ENCODE data around the gene ZNF407. TPM values are rescaled to one million over a fixed set of nuclear protein-coding genes. Genes with fewer than 3 reads are reported as not detected.

Gene ZNF407
- polyA plus RNA-seq, 1 donor, result 7.1 TPM

DNA sequence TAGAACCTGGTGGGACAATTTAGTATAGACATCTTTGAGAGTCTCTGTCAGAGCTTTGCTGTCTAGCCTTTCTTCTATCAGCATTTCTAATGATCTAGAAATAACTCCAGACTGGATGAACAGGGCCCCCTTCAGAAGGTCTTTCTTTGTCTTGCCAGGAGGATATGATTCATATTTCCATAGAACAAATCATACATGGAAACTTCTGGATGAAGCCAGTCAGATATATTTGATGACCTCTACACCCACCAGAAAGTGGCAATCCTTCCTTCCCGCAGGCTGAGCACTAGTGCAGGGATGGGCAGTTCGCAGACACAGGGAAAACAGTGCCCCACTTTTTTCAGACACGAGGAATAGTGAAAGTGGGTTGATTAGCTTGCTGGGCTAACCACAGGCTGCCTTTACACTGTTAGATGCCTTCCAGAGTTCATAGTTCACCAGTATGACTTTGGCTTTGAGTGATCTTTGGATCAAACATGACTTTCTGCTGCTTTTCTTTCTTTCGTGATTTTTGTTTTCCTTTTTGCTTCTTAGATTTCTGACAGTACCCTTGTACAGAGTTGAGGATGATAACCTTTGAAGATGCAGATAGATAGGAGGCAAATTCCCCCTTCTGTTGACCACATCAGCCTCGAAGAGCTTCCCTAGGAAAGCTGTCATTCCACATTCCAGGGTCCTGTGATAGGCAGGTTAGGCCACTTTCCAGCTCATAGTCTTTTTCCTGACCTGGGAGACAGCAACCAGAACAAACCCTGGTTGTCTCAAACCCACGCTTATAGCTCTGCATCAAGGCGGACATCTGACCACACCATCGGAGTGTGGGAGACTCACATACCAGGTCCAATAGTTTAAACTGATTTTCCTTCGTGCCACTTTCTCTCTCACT lies 237.0 kb downstream of the ZNF407 start:
- no peak for DNase-seq

DNA sequence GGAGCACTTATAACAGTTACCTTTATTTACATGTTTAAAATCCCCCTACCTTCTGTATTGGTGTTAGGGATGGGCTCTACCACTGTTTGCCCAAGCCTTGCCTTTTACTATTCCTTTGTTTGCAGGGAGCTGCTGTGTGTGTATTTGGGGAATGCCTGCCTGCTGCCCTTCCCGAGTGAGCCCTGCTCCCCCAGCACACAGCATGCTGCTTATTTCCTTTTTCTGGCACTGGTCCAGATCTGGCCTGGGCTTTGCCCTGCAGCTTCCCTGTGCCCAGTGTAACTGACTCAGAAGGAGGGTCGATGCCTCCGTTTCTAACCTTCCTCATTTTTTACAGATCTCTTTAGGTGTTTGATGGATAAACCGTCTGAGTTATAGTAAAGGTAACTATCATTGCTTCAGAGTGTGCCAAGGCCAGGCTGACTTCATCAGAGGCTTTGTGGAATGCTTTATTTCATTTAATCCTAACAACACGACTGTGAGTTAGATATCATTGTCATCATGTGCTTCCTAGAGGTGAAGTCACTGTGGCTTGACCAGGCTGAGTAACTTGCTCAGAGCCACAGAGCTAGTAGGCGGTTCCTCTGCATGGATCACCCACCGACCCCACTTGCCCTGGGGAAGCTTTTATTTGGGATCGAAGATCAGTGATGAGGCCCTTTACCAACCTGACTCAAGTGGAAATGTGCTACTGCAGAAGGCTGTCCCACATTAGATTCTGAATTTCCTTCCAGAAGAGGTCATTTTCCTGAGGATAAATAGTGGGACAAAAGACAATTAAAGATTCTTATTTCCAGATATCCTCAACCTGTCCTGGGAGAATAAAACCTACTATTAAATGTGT lies 238.8 kb downstream of the ZNF407 start:
- DNase-seq, result no peak

DNA sequence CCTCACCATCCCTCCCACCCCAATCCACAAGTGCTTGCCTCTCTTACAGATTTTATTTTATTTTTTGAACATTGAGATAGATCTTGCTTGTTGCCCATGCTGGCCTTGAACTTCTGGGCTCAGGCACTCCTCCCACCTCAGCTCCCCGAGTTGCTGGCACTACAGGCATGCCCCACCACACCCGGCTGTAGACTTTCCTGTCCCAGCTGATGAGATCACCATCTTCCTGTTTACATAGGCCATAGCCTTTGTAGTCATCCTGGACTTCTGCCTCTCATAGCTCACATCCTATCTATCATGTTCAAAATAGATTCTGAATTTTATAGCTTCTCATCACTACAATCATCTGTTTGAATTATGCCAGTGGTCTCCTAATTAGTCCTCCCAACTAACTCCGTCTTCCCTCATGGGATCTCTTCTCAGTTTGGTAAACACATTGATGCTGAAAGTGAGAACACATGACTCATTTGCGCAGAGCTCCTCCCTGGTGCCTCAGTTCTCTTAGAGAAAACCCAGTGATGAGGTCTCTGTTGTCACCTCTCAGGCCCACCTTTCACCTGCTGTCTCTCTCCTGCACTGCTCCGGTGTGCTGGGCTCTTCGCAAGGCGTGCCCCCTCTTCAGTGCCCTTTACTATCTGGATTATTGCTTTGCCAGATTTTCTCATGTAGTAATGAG lies 243.0 kb downstream of the ZNF407 start:
- DNase-seq, result no peak

DNA sequence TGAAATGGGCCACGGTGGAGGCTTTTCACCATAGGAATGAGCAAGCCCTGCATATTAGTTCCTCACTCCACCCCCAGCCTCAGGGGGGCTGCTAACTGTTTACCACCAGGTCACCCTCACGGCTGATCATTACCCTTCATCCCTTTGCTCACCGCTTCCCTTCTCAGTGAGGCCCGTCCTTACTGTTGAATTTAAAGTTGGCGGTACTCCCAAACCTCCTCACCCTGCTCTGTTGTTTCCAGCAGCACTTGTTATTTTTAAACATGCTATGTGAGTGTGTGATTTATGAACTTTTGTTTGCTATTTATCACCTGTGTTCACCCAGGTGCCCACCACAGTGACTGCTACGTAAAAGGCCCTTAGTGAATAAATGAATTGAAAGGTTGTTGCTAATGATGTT lies 243.6 kb downstream of the ZNF407 start:
- DNase-seq, result no peak

DNA sequence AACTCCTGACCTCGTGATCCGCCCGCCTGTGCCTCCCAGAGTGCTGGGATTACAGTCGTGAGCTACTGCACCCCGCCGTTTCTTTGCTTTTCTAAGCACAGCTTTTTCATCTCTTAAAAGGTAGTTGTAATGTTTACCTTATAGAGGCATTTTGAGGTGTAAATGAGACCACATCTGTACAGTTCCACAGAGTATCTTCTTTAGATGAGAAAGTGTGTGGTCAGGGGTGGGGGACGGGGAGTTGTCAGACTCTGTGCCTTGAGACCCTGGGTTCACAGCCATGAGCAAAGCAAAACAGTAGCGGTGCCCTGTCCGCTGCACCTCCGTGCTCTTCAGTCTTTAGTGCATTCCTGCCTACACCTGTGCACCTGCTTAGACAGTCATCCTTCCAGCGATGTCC lies 251.6 kb downstream of the ZNF407 start:
- no peak for DNase-seq

DNA sequence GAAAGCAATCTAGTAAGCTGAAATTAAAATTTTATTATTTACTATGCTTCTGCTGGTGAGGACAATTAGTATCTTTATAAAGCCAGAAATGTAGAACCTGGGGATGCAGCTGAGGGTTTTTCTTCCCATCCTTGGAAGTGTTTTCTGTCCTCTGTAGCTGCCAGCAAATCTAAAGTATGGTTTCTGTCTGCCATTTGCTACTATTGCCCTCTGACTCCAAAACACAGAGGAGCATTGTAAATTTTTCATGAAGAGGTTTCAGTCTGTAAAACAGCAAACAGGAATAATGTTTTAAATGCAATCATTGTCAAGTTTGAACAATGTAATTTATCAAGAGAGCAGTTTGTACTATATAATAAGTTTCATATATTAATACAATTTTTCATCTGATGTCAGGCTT lies 258.8 kb downstream of the ZNF407 start:
- DNase-seq, result no peak

DNA sequence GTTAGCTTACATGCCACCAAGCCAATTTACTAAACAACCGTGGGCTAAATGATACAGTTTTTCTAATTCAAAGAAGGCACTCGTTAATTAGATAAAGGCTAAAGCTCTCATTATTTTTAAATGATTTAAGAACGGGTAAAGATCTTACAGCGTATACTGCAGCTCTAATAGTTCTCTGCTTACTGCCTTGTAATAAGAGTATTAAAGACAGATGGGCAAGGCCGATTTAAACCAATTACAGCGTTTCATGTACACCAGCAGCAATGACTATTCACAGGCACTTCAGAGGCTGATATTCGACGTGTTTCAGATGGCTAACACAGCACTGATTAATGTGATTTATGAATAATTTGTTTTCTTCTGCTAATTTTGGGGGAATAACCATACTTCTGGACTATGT lies 259.3 kb downstream of the ZNF407 start:
- no peak for DNase-seq

DNA sequence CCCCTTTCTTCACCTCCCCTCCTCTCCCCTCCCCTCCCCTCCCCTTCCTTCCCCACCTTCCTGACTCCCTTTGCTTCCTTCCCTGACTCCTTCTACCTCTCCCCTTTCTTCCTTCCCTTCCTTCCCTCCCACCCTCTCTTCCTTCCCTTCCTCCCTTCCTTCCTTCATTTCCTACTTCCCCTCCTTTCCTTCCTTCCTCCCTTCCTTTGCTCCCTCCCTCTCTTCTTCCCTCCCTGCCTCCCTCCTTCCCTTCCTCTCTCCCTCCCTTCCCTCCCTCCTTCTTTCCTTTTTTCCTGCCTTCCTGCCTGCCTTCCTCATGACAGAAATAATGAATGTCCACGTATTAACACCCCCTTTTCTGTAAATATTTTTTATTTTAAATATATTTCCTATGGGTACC lies 260.2 kb downstream of the ZNF407 start:
- DNase-seq, result no peak

DNA sequence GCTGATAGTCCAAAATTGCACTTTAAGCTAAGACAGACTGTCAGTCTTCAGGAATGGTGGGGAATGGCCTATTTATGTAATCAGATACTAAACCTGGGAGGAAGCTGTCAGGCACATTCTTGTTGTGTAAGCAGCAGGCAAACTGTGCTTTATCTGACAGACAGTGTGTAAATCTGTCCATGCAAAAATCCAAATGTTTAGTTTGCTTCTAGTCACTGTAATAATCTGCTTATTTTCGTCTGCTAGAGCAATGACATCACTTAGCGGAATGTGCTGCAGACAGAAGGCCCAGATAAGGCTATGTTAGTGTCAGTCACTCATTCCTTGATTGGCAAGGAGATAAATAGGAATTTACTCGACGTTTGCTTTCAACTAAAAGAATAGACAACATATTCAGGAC lies 263.5 kb downstream of the ZNF407 start:
- no peak for DNase-seq

DNA sequence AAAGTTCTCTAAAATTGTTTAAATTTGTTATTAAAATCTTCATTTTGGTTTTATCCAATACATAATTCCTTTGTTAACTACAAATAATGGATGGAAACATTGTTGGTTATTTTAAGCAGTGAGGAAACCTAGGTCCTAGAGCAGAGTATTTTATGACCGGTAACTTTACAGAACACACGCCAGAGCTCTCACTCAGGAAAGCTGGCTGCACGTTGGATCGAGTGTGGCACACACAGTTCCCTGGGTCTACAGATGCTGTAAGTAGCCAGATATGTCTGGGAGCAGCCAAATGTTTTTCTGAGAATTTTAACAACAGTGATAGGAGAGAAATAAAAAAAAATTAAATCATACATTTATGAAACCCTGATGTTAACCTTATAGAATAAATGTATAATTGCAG lies 264.4 kb downstream of the ZNF407 start:
- DNase-seq, result no peak

DNA sequence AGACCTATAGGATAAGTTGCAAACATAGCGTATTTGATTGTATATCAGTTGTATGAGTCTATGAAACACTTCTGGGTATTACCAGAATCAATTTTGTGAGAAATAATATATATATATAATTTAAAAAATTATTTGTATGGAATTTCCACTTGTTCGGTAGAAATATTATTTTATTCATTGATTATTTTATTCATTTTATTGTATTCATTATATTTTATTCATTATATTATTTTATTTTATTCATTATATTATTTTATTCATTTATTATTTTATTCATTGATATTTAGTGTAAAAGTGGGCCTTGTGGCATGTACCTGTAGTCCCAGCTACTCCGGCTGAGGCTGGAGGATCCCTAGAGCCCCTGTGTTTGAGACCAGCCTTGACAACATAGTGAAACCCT lies 268.9 kb downstream of the ZNF407 start:
- DNase-seq, result no peak

DNA sequence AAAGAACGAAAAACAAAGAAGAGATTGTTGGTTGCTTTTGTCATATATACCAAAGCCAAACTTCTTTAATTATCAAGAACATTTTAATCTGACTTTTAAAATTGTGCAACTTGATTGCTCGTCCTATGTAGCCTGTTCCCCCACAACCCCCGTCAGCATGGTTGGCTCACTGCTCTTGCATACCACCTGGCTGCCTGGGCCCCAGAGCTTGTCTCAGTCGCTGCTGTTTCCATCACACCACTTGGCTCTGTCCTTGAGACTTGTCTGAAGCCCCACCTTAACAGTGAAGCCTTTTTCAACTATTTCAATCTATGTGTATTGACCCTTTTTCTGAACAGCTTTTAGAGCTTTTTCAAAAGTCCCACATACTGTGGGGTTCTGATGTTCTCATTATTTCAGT lies 270.8 kb downstream of the ZNF407 start:
- no peak for DNase-seq

DNA sequence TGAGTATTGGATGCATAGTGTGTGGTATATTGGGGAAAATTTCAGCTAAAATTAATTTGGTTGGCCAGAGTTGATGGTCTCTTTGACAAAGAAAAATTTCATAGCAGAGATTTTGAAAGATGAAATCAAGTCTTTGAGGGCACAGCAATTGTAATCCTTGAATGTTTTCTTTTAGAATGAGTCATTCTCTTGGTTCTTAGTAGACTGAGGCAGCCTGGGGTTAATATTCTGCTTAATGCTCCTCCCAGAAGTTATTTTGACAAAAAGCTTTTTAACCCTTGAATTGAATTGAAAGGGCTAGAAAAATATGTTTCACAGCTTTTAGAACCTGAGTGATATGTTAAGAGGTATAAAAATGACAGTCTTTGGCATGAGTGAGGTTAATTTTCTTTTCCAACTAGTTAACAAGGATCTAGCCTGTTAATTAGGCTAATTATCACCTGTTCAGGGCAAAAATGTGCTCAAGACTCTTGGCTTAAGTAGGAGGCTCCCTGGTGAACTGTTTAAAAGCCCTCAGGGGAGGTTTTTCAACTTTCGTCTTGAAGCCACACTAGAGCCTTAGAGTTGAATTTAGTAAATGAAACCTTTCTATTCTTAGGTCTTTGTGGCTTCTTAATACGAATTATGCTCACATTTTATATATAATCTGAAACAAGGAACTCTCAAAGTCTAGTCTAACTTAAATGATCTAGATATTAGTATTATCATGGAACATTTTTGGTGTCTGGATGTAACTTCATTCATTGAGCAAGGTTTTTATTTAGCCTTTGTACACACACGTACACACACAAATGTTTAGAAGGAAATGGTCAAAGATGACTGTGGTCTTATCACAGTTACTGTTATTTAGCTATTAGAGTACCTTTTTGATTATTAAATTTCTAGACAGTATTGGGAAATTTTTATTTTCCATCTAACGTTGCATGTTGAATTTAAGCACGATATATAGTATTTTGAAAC lies 272.5 kb downstream of the ZNF407 start:
- DNase-seq, result no peak

DNA sequence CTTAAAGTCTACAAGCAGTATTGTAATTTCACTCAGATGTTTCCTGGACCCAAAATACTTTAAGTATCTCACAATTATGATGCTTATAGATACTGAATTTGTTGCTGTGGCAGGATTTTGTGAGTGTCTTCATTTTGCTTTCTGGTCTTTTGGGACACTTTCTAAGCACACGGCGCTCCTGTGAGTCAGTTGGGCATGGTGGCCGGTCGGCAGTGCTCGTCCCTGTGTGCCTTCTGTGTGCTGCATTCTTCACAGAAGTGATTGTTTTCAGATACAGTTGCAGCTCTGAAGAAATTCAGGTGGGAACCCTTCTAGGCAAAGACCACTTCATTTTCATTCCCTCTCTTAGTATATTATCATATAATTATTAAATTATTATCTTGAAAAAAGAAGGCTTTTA lies 273.3 kb downstream of the ZNF407 start:
- no peak for DNase-seq

DNA sequence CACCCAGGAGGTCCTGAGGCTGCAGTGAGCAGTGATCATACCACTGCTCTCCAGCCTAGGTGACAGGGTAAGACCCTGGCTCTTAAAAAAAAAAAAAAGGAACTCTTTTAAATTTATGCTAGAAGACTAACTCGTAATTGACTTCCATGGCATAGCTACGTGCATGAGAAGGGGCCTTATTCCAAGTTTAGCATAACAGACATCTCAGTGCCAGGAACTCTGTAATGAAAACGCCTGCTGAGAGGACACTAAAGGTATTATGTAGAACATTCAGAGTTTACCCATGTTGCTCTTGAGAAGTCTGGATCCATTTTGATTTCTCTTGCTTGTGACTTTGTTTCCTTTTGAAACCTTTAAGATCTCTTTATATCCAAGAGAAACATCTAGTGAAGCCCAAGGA lies 276.0 kb downstream of the ZNF407 start:
- DNase-seq, result no peak

DNA sequence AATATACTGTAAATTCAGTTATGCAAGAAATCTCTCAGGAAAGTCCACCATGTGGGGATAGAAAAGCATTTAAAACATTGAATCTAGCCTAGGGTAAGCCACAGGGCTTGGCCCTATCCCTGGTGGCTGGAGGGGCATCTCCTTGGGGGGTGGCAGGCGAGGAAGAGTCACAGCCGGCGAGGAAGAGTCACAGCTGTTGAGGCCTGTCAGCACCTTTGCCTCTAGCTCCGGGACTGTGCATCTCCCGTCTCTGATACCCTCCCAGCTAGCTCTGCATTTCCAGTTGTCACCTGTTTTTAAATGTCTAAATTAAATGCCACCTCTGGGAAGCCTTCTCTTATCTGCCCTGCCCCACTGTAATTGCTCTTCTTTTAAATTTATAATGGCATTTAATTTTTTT lies 276.7 kb downstream of the ZNF407 start:
- DNase-seq, result no peak

DNA sequence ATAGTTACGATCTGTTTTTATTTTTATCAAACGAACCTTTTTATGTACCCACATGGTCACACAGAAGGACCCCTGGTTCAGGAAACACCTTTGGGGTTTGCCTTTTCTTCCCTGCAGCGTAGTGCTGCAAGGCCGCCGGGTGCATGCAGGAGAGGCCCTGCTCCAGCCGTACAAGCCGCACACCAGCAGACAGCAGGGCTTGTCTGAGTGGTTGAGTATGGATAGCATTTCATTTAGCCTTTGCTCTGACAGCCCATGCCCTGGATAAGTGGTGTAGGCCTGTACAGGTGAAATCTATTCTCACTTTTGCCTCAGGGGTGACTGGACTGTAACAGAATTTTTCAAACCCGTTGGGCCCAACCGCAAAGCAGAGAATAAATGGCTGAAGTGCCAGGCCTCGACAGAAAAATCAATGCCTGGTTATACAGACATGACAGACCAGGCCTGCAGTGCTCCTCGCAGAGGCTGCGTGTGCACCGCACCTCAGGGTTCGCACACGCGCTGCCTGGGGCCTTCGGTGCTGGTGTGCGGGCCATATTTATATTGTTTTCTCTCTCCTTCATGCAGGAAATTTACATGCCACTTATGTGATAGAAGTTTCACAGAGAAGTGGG lies 279.1 kb downstream of the ZNF407 start:
- DNase-seq, result no peak

DNA sequence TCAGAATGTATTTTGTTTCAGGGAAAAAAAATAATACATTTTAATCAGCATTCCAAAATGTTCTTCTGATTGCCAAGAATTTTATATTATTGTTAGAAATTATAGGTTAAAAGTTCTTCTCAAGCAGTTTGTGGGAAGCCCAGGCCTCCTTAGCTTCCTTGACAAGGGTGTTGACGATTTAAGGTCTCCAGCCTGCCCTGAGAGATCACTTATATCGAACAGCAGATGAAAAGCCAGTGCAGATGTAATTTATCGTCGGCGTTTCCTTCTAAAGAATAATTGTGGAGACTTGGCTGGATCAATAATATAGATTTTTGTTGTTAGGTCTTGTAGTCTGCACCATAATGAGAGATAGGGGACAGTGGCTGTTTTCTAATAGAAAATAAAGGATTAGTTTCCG lies 280.6 kb downstream of the ZNF407 start:
- no peak for DNase-seq

DNA sequence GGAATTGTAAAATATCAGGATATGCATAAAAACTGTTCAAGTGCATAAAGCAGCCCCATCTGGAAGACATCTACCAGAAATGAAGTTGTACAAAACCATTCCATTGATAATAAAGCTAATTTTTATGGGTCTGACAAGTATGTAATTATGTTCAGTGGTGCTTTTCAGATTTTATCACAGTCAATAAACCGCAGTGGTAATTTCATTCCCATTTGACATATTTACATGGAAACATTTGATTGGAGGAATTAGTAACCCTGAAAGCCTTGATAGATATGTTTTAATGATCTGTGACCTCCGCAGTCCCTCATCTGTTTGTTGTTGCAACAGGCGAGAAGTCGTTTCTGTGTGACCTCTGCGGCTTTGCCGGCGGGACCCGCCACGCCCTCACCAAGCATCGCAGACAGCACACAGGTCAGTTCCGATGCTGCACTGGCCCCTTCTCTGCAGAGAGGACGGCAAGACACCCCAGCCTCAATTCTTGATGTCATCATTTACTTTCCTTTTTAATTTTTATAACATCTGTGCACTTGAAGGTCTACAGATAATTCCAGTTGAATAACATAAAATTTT lies 283.1 kb downstream of the ZNF407 start:
- no peak for DNase-seq

DNA sequence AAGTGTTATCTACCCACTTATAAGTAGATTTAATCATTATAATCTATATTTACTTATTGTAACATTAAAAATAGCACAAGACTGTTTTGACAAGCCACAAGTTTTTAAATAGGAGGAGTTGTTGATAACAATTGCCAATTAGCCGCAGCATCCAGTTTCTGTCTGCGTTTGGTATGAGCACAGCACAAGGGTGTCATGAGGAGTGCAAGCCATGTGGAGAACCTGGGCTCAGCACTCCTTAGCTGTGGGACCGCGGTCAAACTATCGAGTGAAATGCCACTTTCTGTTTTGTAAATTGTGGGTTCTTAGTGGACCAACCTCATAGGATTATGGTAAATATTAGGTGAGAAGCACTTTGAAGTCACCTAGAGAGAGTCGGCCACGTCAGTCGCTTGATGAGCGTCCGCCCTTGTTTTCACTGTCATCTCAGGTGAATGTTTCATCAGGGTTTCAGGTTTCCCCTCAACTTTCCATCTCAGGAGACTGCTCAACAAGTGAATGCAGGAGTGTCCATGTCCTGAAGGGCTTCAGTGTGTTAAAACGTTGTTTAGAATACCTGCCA lies 294.5 kb downstream of the ZNF407 start:
- DNase-seq, result no peak

DNA sequence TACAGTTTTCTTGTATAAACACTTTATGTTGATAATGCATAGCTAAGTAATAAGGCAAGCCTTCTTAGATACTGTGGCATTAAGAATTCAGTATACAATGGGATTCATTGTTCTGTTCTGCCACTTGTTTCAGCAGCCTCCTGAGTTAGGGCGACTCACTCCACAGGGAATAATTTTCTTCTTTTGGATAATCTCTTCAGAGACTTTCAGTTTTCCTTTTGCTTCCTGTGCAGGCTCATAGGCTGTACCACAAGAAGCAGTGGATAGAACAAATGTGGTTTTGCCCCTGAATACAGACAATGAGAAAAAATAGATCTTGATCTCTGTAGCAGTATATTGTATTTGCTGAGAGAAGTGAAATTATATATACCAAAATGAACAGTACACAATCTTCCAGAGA lies 298.0 kb downstream of the ZNF407 start:
- no peak for DNase-seq

Measured in hindlimb muscle (tissue), 1 donor.